CD14-positive monocyte (primary cell): ENCODE results near the gene DIRAS1. TPM values are rescaled to one million over a fixed set of nuclear protein-coding genes. Genes with fewer than 3 reads are reported as not detected.

Source experiments
- DNase-seq, 3 donors: peaks; one replicate each; pipeline ENCODE4 v3.0.0-alpha.2; 2011 to 2022
- H2AFZ ChIP-seq: 2 replicates; pipeline ENCODE4 v1.6.0; 2012; ENCODE audit warnings: mild to moderate bottlenecking, low read depth, low read length, inconsistent platforms; ENCODE audit not compliant: insufficient read depth, poor library complexity, severe bottlenecking
- H3K27ac ChIP-seq, 2 donors: 1 replicate in 1 of 2; 2 replicates in 1 of 2; pipeline ENCODE4 v1.5.1; 2012 to 2013; ENCODE audit warnings: low read length in 2 of 2, control low read depth in 1 of 2, inconsistent platforms in 1 of 2, low read depth in 1 of 2, mild to moderate bottlenecking in 1 of 2
- H3K27me3 ChIP-seq, 2 donors: one replicate each; pipeline versions ENCODE4 v1.6.0 to v1.6.1; 2011 to 2013; ENCODE audit warnings: low read length in 2 of 2; ENCODE audit not compliant: control insufficient read depth in 2 of 2, insufficient read depth in 2 of 2
- H3K36me3 ChIP-seq, 2 donors: replicated peaks in 1 of 2; 1 replicate in 1 of 2; 2 replicates in 1 of 2; pipeline versions ENCODE4 v1.5.1 to v1.6.1; 2012 to 2013; ENCODE audit warnings: low read length in 2 of 2, control low read depth in 1 of 2, inconsistent platforms in 1 of 2, mild to moderate bottlenecking in 1 of 2; ENCODE audit not compliant: insufficient read depth in 2 of 2, control insufficient read depth in 1 of 2
- H3K4me1 ChIP-seq, 2 donors: 1 replicate in 1 of 2; 2 replicates in 1 of 2; pipeline versions ENCODE4 v1.5.1 to v1.6.1; 2012 to 2013; ENCODE audit warnings: low read length in 2 of 2, control low read depth in 1 of 2, inconsistent platforms in 1 of 2, mild to moderate bottlenecking in 1 of 2, moderate library complexity in 1 of 2; ENCODE audit not compliant: insufficient read depth in 2 of 2, control insufficient read depth in 1 of 2
- H3K4me2 ChIP-seq: replicated peaks from 2 replicates; pipeline ENCODE3; 2012; ENCODE audit warnings: low read length, moderate library complexity, mild to moderate bottlenecking; ENCODE audit not compliant: poor library complexity, severe bottlenecking; ENCODE audit errors: extremely low read depth
- H3K4me3 ChIP-seq, 3 experiments: fragments of 200-600 bp in 1 of 3; sonication (generic) in 1 of 3; replicated peaks in 1 of 3; 1 replicate in 2 of 3; 2 replicates in 1 of 3; pipeline ENCODE4 v1.5.1; 2011 to 2013; ENCODE audit warnings: low read length in 3 of 3, mild to moderate bottlenecking in 3 of 3, control low read depth in 2 of 3, low read depth in 2 of 3, inconsistent platforms in 1 of 3, moderate library complexity in 1 of 3
- H3K79me2 ChIP-seq: 2 replicates; pipeline ENCODE4 v1.6.0; 2012; ENCODE audit warnings: mild to moderate bottlenecking, control low read depth, inconsistent platforms, low read length, moderate library complexity; ENCODE audit not compliant: insufficient read depth
- H3K9ac ChIP-seq: 2 replicates; pipeline ENCODE4 v1.6.0; 2017; ENCODE audit warnings: low read length, mild to moderate bottlenecking; ENCODE audit not compliant: insufficient read depth, poor library complexity, severe bottlenecking
- H3K9me3 ChIP-seq, 2 donors: replicated peaks in 1 of 2; 1 replicate in 1 of 2; 2 replicates in 1 of 2; pipeline versions ENCODE4 v1.5.1 to v1.6.1; 2012 to 2013; ENCODE audit warnings: low read length in 2 of 2, control low read depth in 1 of 2; ENCODE audit not compliant: control insufficient read depth in 1 of 2, insufficient read depth in 1 of 2
- H4K20me1 ChIP-seq: 2 replicates; pipeline ENCODE4 v1.6.0; 2012; ENCODE audit warnings: mild to moderate bottlenecking, low read length, control low read depth, moderate library complexity; ENCODE audit not compliant: insufficient read depth
- H3K27ac Mint-ChIP-seq, 7 donors: one replicate each; pipeline ENCODE4 v1.8.0; 2020; ENCODE audit warnings: mild to moderate bottlenecking in 7 of 7, mixed read lengths in 7 of 7, moderate library complexity in 6 of 7, inconsistent platforms in 2 of 7
- H3K27me3 Mint-ChIP-seq, 3 donors: one replicate each; pipeline ENCODE4 v1.8.0; 2021 to 2022; ENCODE audit warnings: low read depth in 3 of 3, mild to moderate bottlenecking in 3 of 3, mixed read lengths in 3 of 3, moderate library complexity in 3 of 3, inconsistent platforms in 1 of 3
- H3K36me3 Mint-ChIP-seq, 2 donors: one replicate each; pipeline ENCODE4 v1.8.0; 2020; ENCODE audit warnings: mixed read lengths in 2 of 2, inconsistent platforms in 1 of 2, mild to moderate bottlenecking in 1 of 2
- H3K4me1 Mint-ChIP-seq: one replicate; pipeline ENCODE4 v1.8.0; 2020; ENCODE audit warnings: mild to moderate bottlenecking, mixed read lengths
- H3K4me3 Mint-ChIP-seq, 2 donors: one replicate each; pipeline ENCODE4 v1.8.0; 2020; ENCODE audit warnings: mild to moderate bottlenecking in 2 of 2, mixed read lengths in 2 of 2, moderate library complexity in 1 of 2
- H3K9me3 Mint-ChIP-seq, 7 donors: one replicate each; pipeline ENCODE4 v1.8.0; 2020 to 2022; ENCODE audit warnings: mixed read lengths in 7 of 7, mild to moderate bottlenecking in 6 of 7, moderate library complexity in 6 of 7, inconsistent platforms in 2 of 7
- CTCF ChIP-seq: fragments of 200-600 bp; IDR thresholded peaks from one replicate; pipeline ENCODE4 v1.8.0; 2022; ENCODE audit warnings: antibody characterized with exemption, mild to moderate bottlenecking
- WGBS: methylation state at CpG from one replicate; pipeline ENCODE4 v1.1.5; 2013; ENCODE audit warnings: missing lambda C conversion rate; ENCODE audit not compliant: insufficient coverage; 5-methylcytosine and 5-hydroxymethylcytosine counted together
- intact Hi-C, 2 donors: fragments of 100-400 bp; cut with micrococcal nuclease; formaldehyde crosslinking; loops; one replicate each; pipeline versions ENCODE4 v1.15.0 to v1.15.1; 2023
- polyA plus RNA-seq, 3 donors: library from polyadenylated mRNA; depleted of rRNA in 1 of 3; unstranded in 2 of 3; stranded (reverse) in 1 of 3; fragments of 300-500 nt in 2 of 3; fragments of >200 nt in 1 of 3; fragmentation: Illumina TruSeq in 2 of 3; gene quantifications; 1 replicate in 2 of 3; 2 replicates in 1 of 3; pipeline ENCODE4 v1.2.3, GENCODE V29; 2012 to 2021

DIRAS1 gene
- polyA plus RNA-seq, 3 donors: 0.04 TPM; not detected in 2

GRCh38 chr19:2736550-2737190 is 15.5 kb upstream of the DIRAS1 start:
- Histone ChIP-seq H3K79me2 (peaks cover 28% of the 10 kb centered on the region), H3K4me1 (peaks cover 15 to 26% of the 10 kb centered on the region in 2 donors), H3K4me2 (peak overlapping the region; percentile 57), H3K36me3 (peaks cover 26 to 53% of the 10 kb centered on the region in 2 donors), H2AFZ (no peak overlapping the region), H3K27ac (peak overlapping the region in 1 of 2 donors; percentile 6), H3K9ac (no peak overlapping the region), H3K4me3 (peak overlapping the region in 1 of 3 experiments; percentile 30), H4K20me1 (no peaks in the 10 kb centered on the region), H3K27me3 (no peaks in the 10 kb centered on the region), H3K9me3 (no peaks in the 10 kb centered on the region)
- Mint-ChIP-seq H3K4me1 (peaks cover 27% of the 10 kb centered on the region), H3K27ac (peak overlapping the region in 5 of 7 donors; percentile 0 to 61 (median 60)), H3K4me3 (peak overlapping the region in 1 of 2 donors; percentile 67), H3K27me3 (peaks cover 3 to 7% (median 4%) of the 10 kb centered on the region in 3 donors), H3K9me3 (peaks cover 0 to 3% (median 1%) of the 10 kb centered on the region in 7 donors), H3K36me3 (peaks cover 35 to 52% of the 10 kb centered on the region in 2 donors)
- intact Hi-C loops: no loop called here
- DNase-seq: no peak
- 83% methylated on average over 10 of the region's 15 CpGs for WGBS
- no peak for TF ChIP-seq CTCF

- Histone ChIP-seq H3K4me3 (no peak overlapping the region), H3K9me3 (no peaks in the 10 kb centered on the region), H3K4me1 (peaks cover 14 to 26% of the 10 kb centered on the region in 2 donors), H3K27me3 (no peaks in the 10 kb centered on the region), H3K79me2 (peaks cover 28% of the 10 kb centered on the region), H3K27ac (peak overlapping the region in 1 of 2 donors; percentile 6), H3K9ac (no peak overlapping the region), H3K4me2 (no peak overlapping the region), H3K36me3 (peaks cover 26 to 53% of the 10 kb centered on the region in 2 donors), H4K20me1 (no peaks in the 10 kb centered on the region), H2AFZ (no peak overlapping the region)
- WGBS: 98% methylated on average over 6 of the region's 12 CpGs
- Mint-ChIP-seq H3K4me3 (no peak overlapping the region), H3K27me3 (peaks cover 0 to 2% (median under 1%) of the 10 kb centered on the region in 3 donors), H3K9me3 (peaks cover 0 to 3% (median 0%) of the 10 kb centered on the region in 7 donors), H3K27ac (no peak overlapping the region), H3K36me3 (peaks cover 35 to 52% of the 10 kb centered on the region in 2 donors), H3K4me1 (peaks cover 27% of the 10 kb centered on the region)
- TF ChIP-seq CTCF: no peak
- intact Hi-C loops: no loop called here
- DNase-seq: no peak
These were observed 14.2 kb upstream of the DIRAS1 start for GRCh38 chr19:2735374-2735773.
